CD14-positive monocyte (primary cell): Measurements from ENCODE around the gene SEZ6L. TPM values are rescaled to one million over a fixed set of nuclear protein-coding genes. Genes with fewer than 3 reads are reported as not detected.

Experiments
- DNase-seq, 3 donors: peaks; one replicate each; pipeline ENCODE4 v3.0.0-alpha.2; 2011 to 2022
- H2AFZ ChIP-seq: 2 replicates; pipeline ENCODE4 v1.6.0; 2012; ENCODE audit warnings: mild to moderate bottlenecking, low read depth, low read length, inconsistent platforms; ENCODE audit not compliant: insufficient read depth, poor library complexity, severe bottlenecking
- H3K27ac ChIP-seq, 2 donors: 1 replicate in 1 of 2; 2 replicates in 1 of 2; pipeline ENCODE4 v1.5.1; 2012 to 2013; ENCODE audit warnings: low read length in 2 of 2, control low read depth in 1 of 2, inconsistent platforms in 1 of 2, low read depth in 1 of 2, mild to moderate bottlenecking in 1 of 2
- H3K27me3 ChIP-seq, 2 donors: one replicate each; pipeline versions ENCODE4 v1.6.0 to v1.6.1; 2011 to 2013; ENCODE audit warnings: low read length in 2 of 2; ENCODE audit not compliant: control insufficient read depth in 2 of 2, insufficient read depth in 2 of 2
- H3K36me3 ChIP-seq, 2 donors: replicated peaks in 1 of 2; 1 replicate in 1 of 2; 2 replicates in 1 of 2; pipeline versions ENCODE4 v1.5.1 to v1.6.1; 2012 to 2013; ENCODE audit warnings: low read length in 2 of 2, control low read depth in 1 of 2, inconsistent platforms in 1 of 2, mild to moderate bottlenecking in 1 of 2; ENCODE audit not compliant: insufficient read depth in 2 of 2, control insufficient read depth in 1 of 2
- H3K4me1 ChIP-seq, 2 donors: 1 replicate in 1 of 2; 2 replicates in 1 of 2; pipeline versions ENCODE4 v1.5.1 to v1.6.1; 2012 to 2013; ENCODE audit warnings: low read length in 2 of 2, control low read depth in 1 of 2, inconsistent platforms in 1 of 2, mild to moderate bottlenecking in 1 of 2, moderate library complexity in 1 of 2; ENCODE audit not compliant: insufficient read depth in 2 of 2, control insufficient read depth in 1 of 2
- H3K4me2 ChIP-seq: replicated peaks from 2 replicates; pipeline ENCODE3; 2012; ENCODE audit warnings: low read length, moderate library complexity, mild to moderate bottlenecking; ENCODE audit not compliant: poor library complexity, severe bottlenecking; ENCODE audit errors: extremely low read depth
- H3K4me3 ChIP-seq, 3 experiments: fragments of 200-600 bp in 1 of 3; sonication (generic) in 1 of 3; replicated peaks in 1 of 3; 1 replicate in 2 of 3; 2 replicates in 1 of 3; pipeline ENCODE4 v1.5.1; 2011 to 2013; ENCODE audit warnings: low read length in 3 of 3, mild to moderate bottlenecking in 3 of 3, control low read depth in 2 of 3, low read depth in 2 of 3, inconsistent platforms in 1 of 3, moderate library complexity in 1 of 3
- H3K79me2 ChIP-seq: 2 replicates; pipeline ENCODE4 v1.6.0; 2012; ENCODE audit warnings: mild to moderate bottlenecking, control low read depth, inconsistent platforms, low read length, moderate library complexity; ENCODE audit not compliant: insufficient read depth
- H3K9ac ChIP-seq: 2 replicates; pipeline ENCODE4 v1.6.0; 2017; ENCODE audit warnings: low read length, mild to moderate bottlenecking; ENCODE audit not compliant: insufficient read depth, poor library complexity, severe bottlenecking
- H3K9me3 ChIP-seq, 2 donors: replicated peaks in 1 of 2; 1 replicate in 1 of 2; 2 replicates in 1 of 2; pipeline versions ENCODE4 v1.5.1 to v1.6.1; 2012 to 2013; ENCODE audit warnings: low read length in 2 of 2, control low read depth in 1 of 2; ENCODE audit not compliant: control insufficient read depth in 1 of 2, insufficient read depth in 1 of 2
- H4K20me1 ChIP-seq: 2 replicates; pipeline ENCODE4 v1.6.0; 2012; ENCODE audit warnings: mild to moderate bottlenecking, low read length, control low read depth, moderate library complexity; ENCODE audit not compliant: insufficient read depth
- H3K27ac Mint-ChIP-seq, 7 donors: one replicate each; pipeline ENCODE4 v1.8.0; 2020; ENCODE audit warnings: mild to moderate bottlenecking in 7 of 7, mixed read lengths in 7 of 7, moderate library complexity in 6 of 7, inconsistent platforms in 2 of 7
- H3K27me3 Mint-ChIP-seq, 3 donors: one replicate each; pipeline ENCODE4 v1.8.0; 2021 to 2022; ENCODE audit warnings: low read depth in 3 of 3, mild to moderate bottlenecking in 3 of 3, mixed read lengths in 3 of 3, moderate library complexity in 3 of 3, inconsistent platforms in 1 of 3
- H3K36me3 Mint-ChIP-seq, 2 donors: one replicate each; pipeline ENCODE4 v1.8.0; 2020; ENCODE audit warnings: mixed read lengths in 2 of 2, inconsistent platforms in 1 of 2, mild to moderate bottlenecking in 1 of 2
- H3K4me1 Mint-ChIP-seq: one replicate; pipeline ENCODE4 v1.8.0; 2020; ENCODE audit warnings: mild to moderate bottlenecking, mixed read lengths
- H3K4me3 Mint-ChIP-seq, 2 donors: one replicate each; pipeline ENCODE4 v1.8.0; 2020; ENCODE audit warnings: mild to moderate bottlenecking in 2 of 2, mixed read lengths in 2 of 2, moderate library complexity in 1 of 2
- H3K9me3 Mint-ChIP-seq, 7 donors: one replicate each; pipeline ENCODE4 v1.8.0; 2020 to 2022; ENCODE audit warnings: mixed read lengths in 7 of 7, mild to moderate bottlenecking in 6 of 7, moderate library complexity in 6 of 7, inconsistent platforms in 2 of 7
- WGBS: methylation state at CpG from one replicate; pipeline ENCODE4 v1.1.5; 2013; ENCODE audit warnings: missing lambda C conversion rate; ENCODE audit not compliant: insufficient coverage; 5-methylcytosine and 5-hydroxymethylcytosine counted together
- intact Hi-C, 2 donors: fragments of 100-400 bp; cut with micrococcal nuclease; formaldehyde crosslinking; loops; one replicate each; pipeline versions ENCODE4 v1.15.0 to v1.15.1; 2023
- polyA plus RNA-seq, 3 donors: library from polyadenylated mRNA; depleted of rRNA in 1 of 3; unstranded in 2 of 3; stranded (reverse) in 1 of 3; fragments of 300-500 nt in 2 of 3; fragments of >200 nt in 1 of 3; fragmentation: Illumina TruSeq in 2 of 3; gene quantifications; 1 replicate in 2 of 3; 2 replicates in 1 of 3; pipeline ENCODE4 v1.2.3, GENCODE V29; 2012 to 2021
- TF ChIP-seq, protein P1 (sequence below): fragments of 200-600 bp; IDR thresholded peaks from one replicate; pipeline ENCODE4 v1.8.0; 2022; ENCODE audit warnings: antibody characterized with exemption, mild to moderate bottlenecking

The SEZ6L gene
- polyA plus RNA-seq, 3 donors, result 0.43 to 2.8 (median 0.71) TPM

DNA sequence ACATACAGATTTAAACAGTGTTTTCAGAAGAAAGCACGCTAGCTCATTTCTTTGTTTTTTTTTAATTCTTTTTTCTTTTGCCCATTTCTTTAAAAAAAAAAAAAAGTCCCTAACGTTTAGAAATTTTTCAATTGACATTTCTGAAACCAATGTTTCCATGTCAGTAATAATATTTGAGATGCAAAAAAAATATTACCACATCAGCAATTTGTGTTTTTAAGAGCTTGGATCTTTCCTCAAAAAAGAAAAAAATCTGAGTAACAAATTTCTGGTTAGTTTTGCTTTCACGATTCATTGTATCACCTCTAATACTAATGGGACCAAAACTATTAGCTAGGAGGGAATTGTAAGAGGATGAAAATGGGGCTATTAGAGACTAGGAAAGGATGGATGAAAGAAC lies 219.9 kb downstream of the SEZ6L start:
- H3K79me2 ChIP-seq, result no peaks in the 10 kb centered on the region
- H3K9me3 Mint-ChIP-seq, result no peaks in the 10 kb centered on the region
- peaks cover 0 to 9% (median 2%) of the 10 kb centered on the region in 3 donors for H3K27me3 Mint-ChIP-seq
- H3K36me3 ChIP-seq, result no peaks in the 10 kb centered on the region
- no peaks in the 10 kb centered on the region for H3K27me3 ChIP-seq
- DNase-seq, result no peak
- intact Hi-C loops, result no loop called here
- no peak overlapping the region for H2AFZ ChIP-seq
- no peaks in the 10 kb centered on the region for H3K4me1 Mint-ChIP-seq
- no peaks in the 10 kb centered on the region for H3K9me3 ChIP-seq
- H3K4me3 ChIP-seq, result no peak overlapping the region
- no peaks in the 10 kb centered on the region for H4K20me1 ChIP-seq
- H3K36me3 Mint-ChIP-seq, result no peaks in the 10 kb centered on the region
- H3K9ac ChIP-seq, result no peak overlapping the region
- no peak overlapping the region for H3K27ac ChIP-seq
- no CpG with 5 or more reads among the region's 3 CpGs for WGBS
- no peak overlapping the region for H3K4me2 ChIP-seq
- no peaks in the 10 kb centered on the region for H3K4me1 ChIP-seq
- H3K4me3 Mint-ChIP-seq, result no peak overlapping the region
- H3K27ac Mint-ChIP-seq, result no peak overlapping the region
- TF ChIP-seq, protein P1, sequence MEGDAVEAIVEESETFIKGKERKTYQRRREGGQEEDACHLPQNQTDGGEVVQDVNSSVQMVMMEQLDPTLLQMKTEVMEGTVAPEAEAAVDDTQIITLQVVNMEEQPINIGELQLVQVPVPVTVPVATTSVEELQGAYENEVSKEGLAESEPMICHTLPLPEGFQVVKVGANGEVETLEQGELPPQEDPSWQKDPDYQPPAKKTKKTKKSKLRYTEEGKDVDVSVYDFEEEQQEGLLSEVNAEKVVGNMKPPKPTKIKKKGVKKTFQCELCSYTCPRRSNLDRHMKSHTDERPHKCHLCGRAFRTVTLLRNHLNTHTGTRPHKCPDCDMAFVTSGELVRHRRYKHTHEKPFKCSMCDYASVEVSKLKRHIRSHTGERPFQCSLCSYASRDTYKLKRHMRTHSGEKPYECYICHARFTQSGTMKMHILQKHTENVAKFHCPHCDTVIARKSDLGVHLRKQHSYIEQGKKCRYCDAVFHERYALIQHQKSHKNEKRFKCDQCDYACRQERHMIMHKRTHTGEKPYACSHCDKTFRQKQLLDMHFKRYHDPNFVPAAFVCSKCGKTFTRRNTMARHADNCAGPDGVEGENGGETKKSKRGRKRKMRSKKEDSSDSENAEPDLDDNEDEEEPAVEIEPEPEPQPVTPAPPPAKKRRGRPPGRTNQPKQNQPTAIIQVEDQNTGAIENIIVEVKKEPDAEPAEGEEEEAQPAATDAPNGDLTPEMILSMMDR, result no peak

GRCh38 chr22:26391091-26391490 lies 221.8 kb downstream of the SEZ6L start:
- no CpG with 5 or more reads among the region's 1 CpG for WGBS
- no peaks in the 10 kb centered on the region for H3K27me3 ChIP-seq
- H3K4me2 ChIP-seq, result no peak overlapping the region
- H3K9me3 Mint-ChIP-seq, result no peaks in the 10 kb centered on the region
- DNase-seq, result no peak
- no peaks in the 10 kb centered on the region for H3K9me3 ChIP-seq
- no peak overlapping the region for H3K4me3 ChIP-seq
- no peaks in the 10 kb centered on the region for H3K36me3 ChIP-seq
- H3K36me3 Mint-ChIP-seq, result no peaks in the 10 kb centered on the region
- H3K27ac ChIP-seq, result no peak overlapping the region
- H3K9ac ChIP-seq, result no peak overlapping the region
- H3K27me3 Mint-ChIP-seq, result peaks cover 0 to 9% (median 2%) of the 10 kb centered on the region in 3 donors
- no peak overlapping the region for H2AFZ ChIP-seq
- H4K20me1 ChIP-seq, result no peaks in the 10 kb centered on the region
- no peak overlapping the region for H3K4me3 Mint-ChIP-seq
- H3K79me2 ChIP-seq, result no peaks in the 10 kb centered on the region
- no peaks in the 10 kb centered on the region for H3K4me1 Mint-ChIP-seq
- TF ChIP-seq, protein P1, result no peak
- intact Hi-C loops, result loop anchor here in 1 of 2 donors (10.0 kb wide), 1 partner anchor 264 kb away; the partner anchor contains the start of gene MIAT
- no peaks in the 10 kb centered on the region for H3K4me1 ChIP-seq
- H3K27ac Mint-ChIP-seq, result no peak overlapping the region
